ENCODE data around the gene KREMEN1.

GRCh38 chr22:29082826-29083545, 10.2 kb downstream of the KREMEN1 start:
- TF ChIP-seq CTCF (IDR thresholded peaks at IDR 0.05; ENCODE audit: low read length) (no peak), EZH2phosphoT487 (IDR thresholded peaks at IDR 0.05; ENCODE audit: low read length) (no peak)

Measured in MM.1S (cell line).